Lower lobe of right lung (tissue), 2 donors: Measurements from ENCODE around the gene OSM. TPM values are rescaled to one million over a fixed set of nuclear protein-coding genes. Genes with fewer than 3 reads are reported as not detected.
"Not testable (repeated sequence)": the region's sequence is repeated elsewhere in the genome, so short reads cannot be mapped to it uniquely, and the experiment has no call there.

Experiments
- ATAC-seq, 2 donors: fragments of 200-7000 bp; cut with Tn5 transposase; one replicate each; pipeline ENCODE4 v1.9.1; 2020 to 2022; ENCODE audit warnings: mild to moderate bottlenecking in 2 of 2, moderate library complexity in 2 of 2
- DNase-seq: peaks from one replicate; pipeline ENCODE4 v3.0.0-alpha.2; 2020
- H3K27ac ChIP-seq: fragments of 200-600 bp; one replicate; pipeline ENCODE4 v1.8.0; 2022
- H3K27me3 ChIP-seq: fragments of 200-600 bp; one replicate; pipeline ENCODE4 v1.8.0; 2022; ENCODE audit warnings: low read depth
- H3K36me3 ChIP-seq: fragments of 200-600 bp; one replicate; pipeline ENCODE4 v1.8.0; 2022; ENCODE audit warnings: mild to moderate bottlenecking
- H3K4me1 ChIP-seq: fragments of 200-600 bp; one replicate; pipeline ENCODE4 v1.8.0; 2022
- H3K4me3 ChIP-seq: fragments of 200-600 bp; one replicate; pipeline ENCODE4 v1.8.0; 2022; ENCODE audit warnings: mild to moderate bottlenecking
- H3K9me3 ChIP-seq: fragments of 200-600 bp; one replicate; pipeline ENCODE4 v1.8.0; 2022
- CTCF ChIP-seq: fragments of 200-600 bp; IDR thresholded peaks from one replicate; pipeline ENCODE4 v1.8.0; 2022; ENCODE audit warnings: antibody characterized with exemption, mild to moderate bottlenecking
- intact Hi-C: fragments of 100-400 bp; cut with DNase I; formaldehyde crosslinking; loops from one replicate; pipeline ENCODE4 v1.11.0; 2022
- total RNA-seq: library from RNA; stranded (reverse); fragmentation: NEBNext Ultra II Directional; extraction: Animal tissue kit (Norgen Biotek cat#: 25700); gene quantifications from one replicate; pipeline ENCODE4 v1.2.1, GENCODE V29; 2021
- donor health status: DM: no; HTN: yes; CAD: no; lungs with severe emphysema.

OSM gene
- total RNA-seq, 1 donor from 2014 or later: 1.1 TPM

GRCh38 chr22:30234786-30235470, 31.7 kb downstream of the OSM start:
- Histone ChIP-seq H3K4me3 (no peak overlapping the region), H3K27ac (peak overlapping the region; percentile 21), H3K9me3 (no peaks in the 10 kb centered on the region), H3K27me3 (peaks cover 6% of the 10 kb centered on the region), H3K4me1 (peaks cover 15% of the 10 kb centered on the region), H3K36me3 (no peaks in the 10 kb centered on the region)
- intact Hi-C loops: no loop called here
- ATAC-seq: peak; percentile 80
- no peak for DNase-seq
- TF ChIP-seq CTCF: no peak

- ATAC-seq, intact Hi-C loops, H3K4me3 ChIP-seq, DNase-seq, H3K27me3 ChIP-seq, H3K27ac ChIP-seq, H3K36me3 ChIP-seq, H3K9me3 ChIP-seq: not testable (repeated sequence)
- H3K4me1 ChIP-seq: peaks cover 15% of the 10 kb centered on the region
Measured at GRCh38 chr22:30234325-30234724, 32.3 kb downstream of the OSM start.

- TF ChIP-seq CTCF: no peak
- DNase-seq (no peak), ATAC-seq (no peak)
- Histone ChIP-seq H3K4me1 (peaks cover 15% of the 10 kb centered on the region), H3K27me3 (peaks cover 6% of the 10 kb centered on the region), H3K36me3 (no peaks in the 10 kb centered on the region), H3K27ac (no peak overlapping the region), H3K4me3 (no peak overlapping the region), H3K9me3 (no peaks in the 10 kb centered on the region)
- intact Hi-C loops: no loop called here
Measured at GRCh38 chr22:30233582-30233981, 33.1 kb downstream of the OSM start.

- intact Hi-C loops: no loop called here
- H3K4me3 ChIP-seq: no peak overlapping the region
Measured at GRCh38 chr22:30232716-30233218, 33.9 kb downstream of the OSM start.

GRCh38 chr22:30230787-30231461, 35.7 kb downstream of the OSM start:
- no peak overlapping the region for H3K4me3 ChIP-seq
- H3K27ac ChIP-seq: no peak overlapping the region
- peaks cover 12% of the 10 kb centered on the region for H3K4me1 ChIP-seq
- H3K36me3 ChIP-seq: no peaks in the 10 kb centered on the region
- no peaks in the 10 kb centered on the region for H3K9me3 ChIP-seq
- H3K27me3 ChIP-seq: peaks cover 6% of the 10 kb centered on the region
- DNase-seq (no peak), ATAC-seq (no peak)
- intact Hi-C loops: no loop called here
- TF ChIP-seq CTCF: no peak

More at GRCh38 chr22:30232716-30233218, 33.9 kb downstream of the OSM start:
- Histone ChIP-seq H3K4me1 (peaks cover 15% of the 10 kb centered on the region), H3K36me3 (no peaks in the 10 kb centered on the region), H3K9me3 (no peaks in the 10 kb centered on the region), H3K27ac (no peak overlapping the region), H3K27me3 (peaks cover 6% of the 10 kb centered on the region)
- ATAC-seq (no peak), DNase-seq (no peak)
- no peak for TF ChIP-seq CTCF

- TF ChIP-seq CTCF: no peak
- Histone ChIP-seq H3K27ac (no peak overlapping the region), H3K36me3 (no peaks in the 10 kb centered on the region), H3K9me3 (no peaks in the 10 kb centered on the region), H3K4me1 (peaks cover 6% of the 10 kb centered on the region), H3K27me3 (peaks cover 6% of the 10 kb centered on the region), H3K4me3 (no peak overlapping the region)
- ATAC-seq (no peak), DNase-seq (no peak)
- intact Hi-C loops: no loop called here
Measured at GRCh38 chr22:30230330-30230729, 36.3 kb downstream of the OSM start.
